Measurements from ENCODE around the gene IKZF2.

IKZF2 gene

GRCh38 chr2:212957624-212958023 is 193.8 kb downstream of the IKZF2 start:
- DNase-seq (ENCODE audit: low spot score): no peak

- no peak for DNase-seq (ENCODE audit: low spot score)
Observed at GRCh38 chr2:212956665-212957607, 194.5 kb downstream of the IKZF2 start.

- no peak for DNase-seq (ENCODE audit: low spot score)
Observed at GRCh38 chr2:212953170-212953920, 198.1 kb downstream of the IKZF2 start.

- no peak for DNase-seq (ENCODE audit: low spot score)
Observed at GRCh38 chr2:212949786-212950185, 201.6 kb downstream of the IKZF2 start.

All from Ammon's horn (tissue), 1 donor.